Measurements from ENCODE around the gene HERPUD1. TPM values are rescaled to one million over a fixed set of nuclear protein-coding genes. Genes with fewer than 3 reads are reported as not detected.

Gene HERPUD1
- total RNA-seq, 1 donor, result 190 TPM

- H3K79me2 ChIP-seq (ENCODE audit: insufficient read depth, low read length), result no peaks in the 10 kb centered on the region
- H3K4me3 ChIP-seq (ENCODE audit: insufficient read depth, low read length), result no peak overlapping the region
- peak; percentile 88 for DNase-seq (ENCODE audit: insufficient read length, low spot score, missing footprints)
- no peaks in the 10 kb centered on the region for H4K20me1 ChIP-seq (ENCODE audit: insufficient read depth, low read length)
- H2AFZ ChIP-seq (ENCODE audit: low read length), result no peak overlapping the region
- no peak overlapping the region for H3K4me2 ChIP-seq (ENCODE audit: insufficient read depth, low read length)
- H3K4me1 ChIP-seq (ENCODE audit: insufficient read depth, low read length), result peaks cover 55% of the 10 kb centered on the region
- H3K27ac ChIP-seq (ENCODE audit: low read depth, low read length), result peak overlapping the region; percentile 22
- H3K36me3 ChIP-seq (ENCODE audit: insufficient read depth, low read length), result no peaks in the 10 kb centered on the region
- no peaks in the 10 kb centered on the region for H3K27me3 ChIP-seq (ENCODE audit: insufficient read depth, low read length)
- TF ChIP-seq CTCF (IDR thresholded peaks at IDR 0.05; ENCODE audit: extremely low read depth, low read depth, low read length), result no peak
- H3K9me3 ChIP-seq (ENCODE audit: low read depth, low read length), result no peaks in the 10 kb centered on the region
These were observed 21.0 kb upstream of the HERPUD1 start for GRCh38 chr16:56910654-56911539.

GRCh38 chr16:56911771-56912571 is 20.0 kb upstream of the HERPUD1 start:
- no peaks in the 10 kb centered on the region for H3K27me3 ChIP-seq (ENCODE audit: insufficient read depth, low read length)
- peak overlapping the region; percentile 67 for H3K4me2 ChIP-seq (ENCODE audit: insufficient read depth, low read length)
- TF ChIP-seq CTCF (IDR thresholded peaks at IDR 0.05; ENCODE audit: extremely low read depth, low read depth, low read length), result no peak
- H3K36me3 ChIP-seq (ENCODE audit: insufficient read depth, low read length), result no peaks in the 10 kb centered on the region
- H3K4me1 ChIP-seq (ENCODE audit: insufficient read depth, low read length), result peaks cover 65% of the 10 kb centered on the region
- H3K27ac ChIP-seq (ENCODE audit: low read depth, low read length), result peak overlapping the region; percentile 56
- no peak overlapping the region for H2AFZ ChIP-seq (ENCODE audit: low read length)
- H4K20me1 ChIP-seq (ENCODE audit: insufficient read depth, low read length), result no peaks in the 10 kb centered on the region
- DNase-seq (ENCODE audit: insufficient read length, low spot score, missing footprints), result peak; percentile 77
- no peak overlapping the region for H3K4me3 ChIP-seq (ENCODE audit: insufficient read depth, low read length)
- H3K9me3 ChIP-seq (ENCODE audit: low read depth, low read length), result no peaks in the 10 kb centered on the region
- no peaks in the 10 kb centered on the region for H3K79me2 ChIP-seq (ENCODE audit: insufficient read depth, low read length)

DNA sequence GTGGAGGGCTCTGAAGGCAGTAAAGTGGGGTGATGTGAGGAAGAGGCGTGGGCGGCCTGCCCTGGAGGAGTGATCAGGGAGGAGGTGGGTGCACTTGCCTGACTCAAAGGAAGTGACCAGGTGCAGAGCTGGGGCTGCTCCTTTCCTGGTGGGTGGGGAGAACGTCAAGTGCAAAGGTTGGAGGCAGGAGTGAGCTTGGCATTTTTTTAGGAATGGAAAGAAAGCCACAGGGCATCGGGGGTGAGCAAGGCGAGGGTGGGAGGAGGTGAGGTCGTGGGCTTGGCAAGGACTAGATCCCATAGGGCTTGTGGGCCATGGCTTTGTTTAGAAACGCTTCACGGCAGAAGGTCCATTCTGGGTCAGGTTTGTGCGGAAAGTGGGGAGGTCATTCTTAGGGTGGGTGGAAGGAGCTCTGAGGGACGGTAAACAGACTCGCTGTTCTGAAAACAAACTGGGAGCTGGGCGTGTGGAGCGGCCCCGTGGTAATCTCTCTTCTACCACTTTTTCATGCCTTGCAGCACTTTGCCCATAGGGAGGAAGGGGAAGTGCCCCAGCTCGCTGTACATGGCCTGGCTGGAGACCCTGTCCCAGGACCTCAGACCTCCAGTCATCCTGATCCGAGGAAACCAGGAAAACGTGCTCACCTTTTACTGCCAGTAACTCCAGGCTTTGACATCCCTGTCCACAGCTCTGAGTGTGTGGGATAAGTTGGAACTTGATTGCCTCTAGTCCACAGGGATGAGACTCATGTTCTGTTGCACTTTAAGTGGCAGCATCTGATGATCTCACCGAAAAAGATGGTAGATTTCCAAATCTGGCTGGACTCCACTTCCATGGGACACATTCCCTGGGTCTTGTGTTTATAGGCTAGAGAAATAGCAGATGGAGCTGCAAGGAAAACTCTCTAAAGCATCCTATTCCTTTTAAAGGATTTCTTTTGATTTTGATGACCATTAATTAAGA is 18.9 kb upstream of the HERPUD1 start:
- peak overlapping the region; percentile 67 for H3K4me2 ChIP-seq (ENCODE audit: insufficient read depth, low read length)
- no peak overlapping the region for H2AFZ ChIP-seq (ENCODE audit: low read length)
- no peaks in the 10 kb centered on the region for H3K27me3 ChIP-seq (ENCODE audit: insufficient read depth, low read length)
- H3K4me3 ChIP-seq (ENCODE audit: insufficient read depth, low read length), result no peak overlapping the region
- no peaks in the 10 kb centered on the region for H3K36me3 ChIP-seq (ENCODE audit: insufficient read depth, low read length)
- no peaks in the 10 kb centered on the region for H3K9me3 ChIP-seq (ENCODE audit: low read depth, low read length)
- peak overlapping the region; percentile 56 for H3K27ac ChIP-seq (ENCODE audit: low read depth, low read length)
- no peak for TF ChIP-seq CTCF (IDR thresholded peaks at IDR 0.05; ENCODE audit: extremely low read depth, low read depth, low read length)
- H3K4me1 ChIP-seq (ENCODE audit: insufficient read depth, low read length), result peaks cover 66% of the 10 kb centered on the region
- H4K20me1 ChIP-seq (ENCODE audit: insufficient read depth, low read length), result no peaks in the 10 kb centered on the region
- peak; percentile 94 for DNase-seq (ENCODE audit: insufficient read length, low spot score, missing footprints)
- H3K79me2 ChIP-seq (ENCODE audit: insufficient read depth, low read length), result no peaks in the 10 kb centered on the region

All from osteoblast (primary cell).